ENCODE measurements around the gene KRTAP12-1.

GRCh38 chr21:44710294-44710665 is 28.3 kb upstream of the KRTAP12-1 start:
- TF ChIP-seq CTCF (IDR thresholded peaks at IDR 0.05) (no peak), POLR2A (IDR thresholded peaks at IDR 0.05) (no peak)

Measured in body of pancreas (tissue), 4 donors.